ENCODE results near the gene SLC8A1. TPM values are rescaled to one million over a fixed set of nuclear protein-coding genes. Genes with fewer than 3 reads are reported as not detected.

Gene SLC8A1
- total RNA-seq, 1 donor from 2014 or later = 9.6 TPM

DNA sequence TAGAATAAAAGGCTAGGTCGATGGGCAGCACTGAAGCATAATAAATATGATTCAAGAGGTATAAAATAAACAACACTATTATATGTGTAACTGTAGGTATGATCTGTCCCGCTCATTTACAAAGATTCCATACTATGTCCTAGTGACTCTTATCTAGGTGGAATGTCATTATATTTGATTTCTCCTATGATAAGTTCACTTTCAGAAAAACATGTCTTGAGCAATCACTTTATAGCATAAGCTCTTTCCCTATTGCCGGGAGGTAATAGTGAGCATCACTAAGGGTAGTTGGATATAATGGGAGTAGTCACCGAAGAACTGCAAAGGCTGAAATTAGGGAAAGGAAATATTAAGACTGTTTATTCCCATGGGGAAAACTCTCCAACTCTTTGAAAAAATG lies 342.5 kb downstream of the SLC8A1 start:
- no peaks in the 10 kb centered on the region for H3K27me3 ChIP-seq
- H3K9ac ChIP-seq = no peak overlapping the region
- Mint-ChIP-seq H3K36me3 (peaks cover 1% of the 10 kb centered on the region), H3K4me3 (no peak overlapping the region), H3K4me1 (peaks cover 9% of the 10 kb centered on the region), H3K9me3 (no peaks in the 10 kb centered on the region), H3K27me3 (ENCODE audit: insufficient read depth, low read depth) (peaks cover 2% of the 10 kb centered on the region), H3K27ac (no peak overlapping the region)
- no peaks in the 10 kb centered on the region for H3K79me2 ChIP-seq (ENCODE audit: low read depth)
- no peaks in the 10 kb centered on the region for H3K4me1 ChIP-seq
- TF ChIP-seq, protein P1, sequence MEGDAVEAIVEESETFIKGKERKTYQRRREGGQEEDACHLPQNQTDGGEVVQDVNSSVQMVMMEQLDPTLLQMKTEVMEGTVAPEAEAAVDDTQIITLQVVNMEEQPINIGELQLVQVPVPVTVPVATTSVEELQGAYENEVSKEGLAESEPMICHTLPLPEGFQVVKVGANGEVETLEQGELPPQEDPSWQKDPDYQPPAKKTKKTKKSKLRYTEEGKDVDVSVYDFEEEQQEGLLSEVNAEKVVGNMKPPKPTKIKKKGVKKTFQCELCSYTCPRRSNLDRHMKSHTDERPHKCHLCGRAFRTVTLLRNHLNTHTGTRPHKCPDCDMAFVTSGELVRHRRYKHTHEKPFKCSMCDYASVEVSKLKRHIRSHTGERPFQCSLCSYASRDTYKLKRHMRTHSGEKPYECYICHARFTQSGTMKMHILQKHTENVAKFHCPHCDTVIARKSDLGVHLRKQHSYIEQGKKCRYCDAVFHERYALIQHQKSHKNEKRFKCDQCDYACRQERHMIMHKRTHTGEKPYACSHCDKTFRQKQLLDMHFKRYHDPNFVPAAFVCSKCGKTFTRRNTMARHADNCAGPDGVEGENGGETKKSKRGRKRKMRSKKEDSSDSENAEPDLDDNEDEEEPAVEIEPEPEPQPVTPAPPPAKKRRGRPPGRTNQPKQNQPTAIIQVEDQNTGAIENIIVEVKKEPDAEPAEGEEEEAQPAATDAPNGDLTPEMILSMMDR (IDR thresholded peaks at IDR 0.05) = no peak
- TF ChIP-seq EZH2phosphoT487 (IDR thresholded peaks at IDR 0.05) (no peak), EZH2 (IDR thresholded peaks at IDR 0.05) (no peak)
- no peak overlapping the region for H3K4me3 ChIP-seq
- H3K9me3 ChIP-seq (ENCODE audit: low read depth) = no peaks in the 10 kb centered on the region
- DNase-seq (ENCODE audit: low spot score) = no peak
- H4K20me1 ChIP-seq (ENCODE audit: low read depth) = no peaks in the 10 kb centered on the region
- no peak overlapping the region for H2AFZ ChIP-seq (replicated peaks)
- H3K4me2 ChIP-seq = no peak overlapping the region
- H3K27ac ChIP-seq = no peak overlapping the region
- no peaks in the 10 kb centered on the region for H3K36me3 ChIP-seq
- H3F3A ChIP-seq (ENCODE audit: low read depth) = no peaks in the 10 kb centered on the region

DNA sequence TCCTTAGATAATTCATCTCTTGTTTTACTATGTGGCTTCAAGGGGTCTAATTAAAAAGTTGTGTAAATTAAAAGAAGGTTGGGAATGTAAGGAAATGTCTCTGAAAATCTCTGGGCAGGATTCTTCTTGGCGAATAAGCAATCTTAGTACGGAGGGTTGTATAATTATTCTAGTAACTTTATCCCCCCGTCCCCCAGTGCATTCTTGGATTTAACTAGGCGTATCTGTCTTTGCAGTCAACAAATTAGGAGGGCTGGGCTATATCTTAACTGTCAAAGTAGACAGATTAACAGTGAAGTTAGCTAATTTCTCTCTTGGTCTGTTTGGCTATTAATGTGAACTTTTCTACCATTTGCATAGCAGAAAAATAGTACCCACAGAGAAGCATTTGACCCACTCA lies 343.0 kb downstream of the SLC8A1 start:
- no peaks in the 10 kb centered on the region for H3K9me3 Mint-ChIP-seq
- Histone ChIP-seq H4K20me1 (ENCODE audit: low read depth) (no peaks in the 10 kb centered on the region), H2AFZ (replicated peaks) (no peak overlapping the region), H3K9me3 (ENCODE audit: low read depth) (no peaks in the 10 kb centered on the region), H3K9ac (no peak overlapping the region), H3K79me2 (ENCODE audit: low read depth) (no peaks in the 10 kb centered on the region), H3K27ac (no peak overlapping the region), H3K27me3 (no peaks in the 10 kb centered on the region), H3K4me1 (no peaks in the 10 kb centered on the region), H3F3A (ENCODE audit: low read depth) (no peaks in the 10 kb centered on the region), H3K4me3 (no peak overlapping the region), H3K36me3 (no peaks in the 10 kb centered on the region), H3K4me2 (no peak overlapping the region)
- peaks cover 2% of the 10 kb centered on the region for H3K27me3 Mint-ChIP-seq (ENCODE audit: insufficient read depth, low read depth)
- TF ChIP-seq EZH2phosphoT487 (IDR thresholded peaks at IDR 0.05) (no peak), EZH2 (IDR thresholded peaks at IDR 0.05) (no peak)
- TF ChIP-seq, protein P1 (IDR thresholded peaks at IDR 0.05) = no peak
- H3K27ac Mint-ChIP-seq = no peak overlapping the region
- no peak for DNase-seq (ENCODE audit: low spot score)
- H3K4me3 Mint-ChIP-seq = no peak overlapping the region
- peaks cover 1% of the 10 kb centered on the region for H3K36me3 Mint-ChIP-seq
- H3K4me1 Mint-ChIP-seq = peaks cover 5% of the 10 kb centered on the region

DNA sequence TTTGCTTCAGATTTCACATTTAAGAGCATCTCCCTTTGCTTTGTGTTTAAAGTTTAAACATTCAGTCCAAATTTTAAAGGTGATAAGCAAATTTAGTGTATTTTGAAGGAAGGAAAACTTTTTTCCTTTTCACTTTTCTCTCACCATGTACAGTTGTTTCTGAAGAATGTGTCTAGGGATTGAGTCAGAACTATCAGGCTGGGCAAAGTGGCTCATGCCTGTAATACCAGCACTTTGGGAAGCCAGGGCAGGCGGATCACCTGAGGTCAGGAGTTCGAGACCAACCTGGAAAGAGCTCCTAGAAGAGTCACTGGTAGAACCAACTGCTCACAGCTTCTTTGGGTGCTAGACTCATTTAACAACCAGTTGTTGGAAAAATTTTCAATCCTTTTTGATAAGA lies 345.8 kb downstream of the SLC8A1 start:
- Histone ChIP-seq H3K4me1 (peaks cover 28% of the 10 kb centered on the region), H3K36me3 (no peaks in the 10 kb centered on the region), H2AFZ (replicated peaks) (no peak overlapping the region), H3K27me3 (no peaks in the 10 kb centered on the region), H3K4me3 (no peak overlapping the region), H3F3A (ENCODE audit: low read depth) (peaks cover 7% of the 10 kb centered on the region), H4K20me1 (ENCODE audit: low read depth) (no peaks in the 10 kb centered on the region), H3K4me2 (no peak overlapping the region), H3K9me3 (ENCODE audit: low read depth) (no peaks in the 10 kb centered on the region), H3K79me2 (ENCODE audit: low read depth) (no peaks in the 10 kb centered on the region), H3K27ac (no peak overlapping the region), H3K9ac (no peak overlapping the region)
- H3K36me3 Mint-ChIP-seq = peaks cover 1% of the 10 kb centered on the region
- H3K27ac Mint-ChIP-seq = no peak overlapping the region
- no peak for DNase-seq (ENCODE audit: low spot score)
- TF ChIP-seq EZH2 (IDR thresholded peaks at IDR 0.05) (no peak), EZH2phosphoT487 (IDR thresholded peaks at IDR 0.05) (no peak)
- TF ChIP-seq, protein P1 (IDR thresholded peaks at IDR 0.05) = no peak
- peaks cover 20% of the 10 kb centered on the region for H3K4me1 Mint-ChIP-seq
- H3K27me3 Mint-ChIP-seq (ENCODE audit: insufficient read depth, low read depth) = peaks cover 2% of the 10 kb centered on the region
- H3K9me3 Mint-ChIP-seq = no peaks in the 10 kb centered on the region
- no peak overlapping the region for H3K4me3 Mint-ChIP-seq

All from neural progenitor cell (in vitro differentiated cells).